Osteoblast (primary cell): ENCODE data around the gene METTL22. TPM values are rescaled to one million over a fixed set of nuclear protein-coding genes. Genes with fewer than 3 reads are reported as not detected.

Experiments
- DNase-seq: peaks from one replicate; pipeline ENCODE4 v3.0.0; 2011; ENCODE audit warnings: low spot score, mixed read lengths; ENCODE audit not compliant: insufficient read length; ENCODE audit errors: missing footprints
- H2AFZ ChIP-seq: 2 replicates; pipeline ENCODE4 v1.6.0; 2011; ENCODE audit warnings: mild to moderate bottlenecking, low read length
- H3K27ac ChIP-seq: 2 replicates; pipeline ENCODE4 v1.5.1; 2011; ENCODE audit warnings: mild to moderate bottlenecking, low read depth, low read length, moderate library complexity
- H3K27me3 ChIP-seq: 2 replicates; pipeline ENCODE4 v1.6.0; 2012; ENCODE audit warnings: mild to moderate bottlenecking, control low read depth, inconsistent platforms, low read length, moderate library complexity; ENCODE audit not compliant: insufficient read depth
- H3K36me3 ChIP-seq: 2 replicates; pipeline ENCODE4 v1.5.1; 2011; ENCODE audit warnings: mild to moderate bottlenecking, low read length, control low read depth, moderate library complexity; ENCODE audit not compliant: insufficient read depth
- H3K4me1 ChIP-seq: 2 replicates; pipeline ENCODE4 v1.5.1; 2011; ENCODE audit warnings: mild to moderate bottlenecking, low read length, control low read depth, moderate library complexity; ENCODE audit not compliant: insufficient read depth
- H3K4me2 ChIP-seq: 2 replicates; pipeline ENCODE4 v1.6.0; 2011; ENCODE audit warnings: mild to moderate bottlenecking, low read length; ENCODE audit not compliant: insufficient read depth
- H3K4me3 ChIP-seq: fragments of 200-600 bp; sonication (generic); 3 replicates; pipeline ENCODE4 v1.5.1; 2012; ENCODE audit warnings: mild to moderate bottlenecking, low read length, inconsistent platforms; ENCODE audit not compliant: insufficient read depth
- H3K79me2 ChIP-seq: 2 replicates; pipeline ENCODE4 v1.6.0; 2012; ENCODE audit warnings: mild to moderate bottlenecking, low read length, control low read depth, inconsistent platforms; ENCODE audit not compliant: insufficient read depth
- H3K9me3 ChIP-seq: 2 replicates; pipeline ENCODE4 v1.5.1; 2011; ENCODE audit warnings: low read depth, low read length, control low read depth
- H4K20me1 ChIP-seq: 2 replicates; pipeline ENCODE4 v1.6.0; 2012; ENCODE audit warnings: mild to moderate bottlenecking, low read length, control low read depth; ENCODE audit not compliant: insufficient read depth
- total RNA-seq: library from RNA; depleted of rRNA; stranded (reverse); fragments of >200 nt; gene quantifications from 2 replicates; pipeline ENCODE4 v1.2.3, GENCODE V29; 2012
- TF ChIP-seq, protein P1 (sequence below): IDR thresholded peaks from 2 replicates; pipeline ENCODE4 v1.5.1; 2011; ENCODE audit warnings: mild to moderate bottlenecking, low read depth, low read length, moderate library complexity; ENCODE audit errors: extremely low read depth

The METTL22 gene
- total RNA-seq, 1 donor = 46.0 TPM

DNA sequence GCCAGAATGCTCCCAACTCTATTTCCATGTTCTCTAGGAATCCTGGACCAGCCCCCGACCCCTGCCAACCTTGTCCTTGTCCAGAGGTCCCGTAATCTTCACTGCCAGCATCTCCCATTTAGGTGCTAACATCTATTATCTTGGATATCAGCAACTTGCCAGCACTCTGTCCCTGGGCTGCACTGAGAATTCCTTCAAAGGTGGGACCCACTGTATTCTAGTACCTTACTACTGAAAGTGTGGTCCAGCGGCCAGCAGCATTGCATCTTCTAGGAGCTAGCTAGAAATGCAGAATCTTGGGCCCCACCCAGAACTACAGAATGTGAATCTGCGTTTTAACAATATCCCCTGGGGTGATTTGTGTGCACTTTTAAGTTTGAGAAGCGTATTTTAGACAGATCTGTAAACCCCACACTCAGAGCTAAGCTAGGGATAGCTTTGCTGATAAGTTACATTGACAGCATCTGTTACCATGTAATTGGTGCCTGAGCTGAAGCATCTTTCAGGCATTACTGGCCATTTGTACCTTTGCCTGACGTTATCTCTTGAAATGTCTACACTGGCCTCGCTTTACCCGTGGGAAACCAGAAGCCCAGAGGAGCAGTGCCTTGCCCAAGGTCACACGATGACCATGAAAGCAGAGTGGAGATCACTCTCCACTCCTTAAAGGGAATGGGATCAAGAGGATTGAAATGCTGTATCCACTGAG lies 61.2 kb downstream of the METTL22 start:
- no peaks in the 10 kb centered on the region for H3K27me3 ChIP-seq
- H2AFZ ChIP-seq = no peak overlapping the region
- no peaks in the 10 kb centered on the region for H3K36me3 ChIP-seq
- no peak overlapping the region for H3K27ac ChIP-seq
- H3K4me3 ChIP-seq = no peak overlapping the region
- no peaks in the 10 kb centered on the region for H3K9me3 ChIP-seq
- peaks cover 4% of the 10 kb centered on the region for H4K20me1 ChIP-seq
- H3K79me2 ChIP-seq = no peaks in the 10 kb centered on the region
- TF ChIP-seq, protein P1, sequence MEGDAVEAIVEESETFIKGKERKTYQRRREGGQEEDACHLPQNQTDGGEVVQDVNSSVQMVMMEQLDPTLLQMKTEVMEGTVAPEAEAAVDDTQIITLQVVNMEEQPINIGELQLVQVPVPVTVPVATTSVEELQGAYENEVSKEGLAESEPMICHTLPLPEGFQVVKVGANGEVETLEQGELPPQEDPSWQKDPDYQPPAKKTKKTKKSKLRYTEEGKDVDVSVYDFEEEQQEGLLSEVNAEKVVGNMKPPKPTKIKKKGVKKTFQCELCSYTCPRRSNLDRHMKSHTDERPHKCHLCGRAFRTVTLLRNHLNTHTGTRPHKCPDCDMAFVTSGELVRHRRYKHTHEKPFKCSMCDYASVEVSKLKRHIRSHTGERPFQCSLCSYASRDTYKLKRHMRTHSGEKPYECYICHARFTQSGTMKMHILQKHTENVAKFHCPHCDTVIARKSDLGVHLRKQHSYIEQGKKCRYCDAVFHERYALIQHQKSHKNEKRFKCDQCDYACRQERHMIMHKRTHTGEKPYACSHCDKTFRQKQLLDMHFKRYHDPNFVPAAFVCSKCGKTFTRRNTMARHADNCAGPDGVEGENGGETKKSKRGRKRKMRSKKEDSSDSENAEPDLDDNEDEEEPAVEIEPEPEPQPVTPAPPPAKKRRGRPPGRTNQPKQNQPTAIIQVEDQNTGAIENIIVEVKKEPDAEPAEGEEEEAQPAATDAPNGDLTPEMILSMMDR = no peak
- no peak for DNase-seq
- peaks cover 11% of the 10 kb centered on the region for H3K4me1 ChIP-seq
- H3K4me2 ChIP-seq = no peak overlapping the region

DNA sequence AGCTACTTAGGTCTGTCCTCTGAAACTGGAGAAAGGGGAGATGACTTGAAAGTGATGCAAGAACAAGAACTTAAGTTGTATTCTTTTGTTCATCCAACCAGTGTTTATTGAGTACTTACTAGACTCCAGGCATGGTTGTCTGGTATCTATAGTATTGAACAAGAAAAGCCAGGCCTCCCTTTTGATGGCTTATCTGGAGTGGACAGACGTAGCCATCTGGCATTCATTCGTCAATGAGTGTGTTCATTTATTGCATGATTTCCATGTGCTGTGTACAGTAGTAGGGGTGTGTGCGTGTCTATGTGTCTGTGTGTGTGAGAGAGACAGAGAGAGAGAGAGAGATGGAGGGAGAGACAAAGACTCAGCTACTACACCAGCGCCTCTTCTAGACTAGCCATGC lies 62.1 kb downstream of the METTL22 start:
- H3K4me2 ChIP-seq = no peak overlapping the region
- no peaks in the 10 kb centered on the region for H4K20me1 ChIP-seq
- H3K27ac ChIP-seq = no peak overlapping the region
- TF ChIP-seq, protein P1 = no peak
- H3K4me3 ChIP-seq = no peak overlapping the region
- no peaks in the 10 kb centered on the region for H3K27me3 ChIP-seq
- no peaks in the 10 kb centered on the region for H3K9me3 ChIP-seq
- peaks cover 3% of the 10 kb centered on the region for H3K4me1 ChIP-seq
- no peak overlapping the region for H2AFZ ChIP-seq
- H3K79me2 ChIP-seq = no peaks in the 10 kb centered on the region
- no peaks in the 10 kb centered on the region for H3K36me3 ChIP-seq
- DNase-seq = no peak

DNA sequence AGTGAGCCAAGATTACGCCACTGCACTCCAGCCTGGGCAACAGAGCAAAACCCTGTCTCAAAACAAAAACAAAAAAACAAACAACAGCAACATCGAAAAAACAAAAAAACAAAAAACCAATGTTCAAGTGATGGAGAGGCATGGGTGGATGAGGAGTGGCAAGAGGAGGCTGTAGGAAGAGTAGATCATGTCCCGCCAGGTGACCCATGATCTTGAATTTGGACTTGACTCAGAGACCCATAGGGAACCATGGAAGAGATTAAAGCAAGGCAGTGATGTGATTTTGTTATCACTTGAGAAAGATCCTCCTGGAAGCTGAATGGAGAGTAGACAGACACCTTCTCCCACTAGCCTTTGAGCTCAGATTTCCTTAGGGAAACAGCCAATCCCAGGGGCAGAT lies 64.1 kb downstream of the METTL22 start:
- TF ChIP-seq, protein P1 = no peak
- Histone ChIP-seq H3K9me3 (peaks cover 9% of the 10 kb centered on the region), H3K4me2 (no peak overlapping the region), H3K4me3 (no peak overlapping the region), H2AFZ (no peak overlapping the region), H4K20me1 (no peaks in the 10 kb centered on the region), H3K27me3 (no peaks in the 10 kb centered on the region), H3K27ac (no peak overlapping the region), H3K36me3 (no peaks in the 10 kb centered on the region), H3K79me2 (no peaks in the 10 kb centered on the region), H3K4me1 (no peaks in the 10 kb centered on the region)
- no peak for DNase-seq

DNA sequence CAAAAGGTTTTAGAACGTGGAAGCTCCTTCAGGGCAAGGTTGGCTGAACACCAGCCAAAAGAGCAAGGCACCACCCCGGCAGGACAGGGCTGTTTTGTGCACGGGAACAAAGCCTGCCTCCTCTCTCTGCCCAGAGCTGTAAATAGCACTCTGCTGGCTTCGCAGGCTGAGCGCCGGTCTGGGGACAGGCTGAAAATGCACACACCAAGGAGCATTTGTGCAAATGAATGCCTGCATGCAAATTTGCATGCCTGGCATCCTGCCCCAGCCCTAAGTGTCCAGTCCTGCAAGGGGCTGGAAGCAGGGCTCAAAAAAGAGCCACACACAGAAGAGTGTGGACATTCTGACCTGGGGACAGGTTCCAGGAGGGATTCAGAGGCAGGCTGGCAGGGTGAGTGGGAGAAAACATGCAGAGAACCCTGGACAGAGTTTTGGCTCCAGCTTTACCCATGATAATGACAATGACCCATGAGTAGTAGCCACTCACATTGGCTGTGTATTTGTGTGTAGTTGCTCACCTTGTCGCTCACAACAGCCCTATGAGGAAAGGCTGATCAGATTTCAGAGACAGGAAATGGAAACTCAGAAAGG lies 64.6 kb downstream of the METTL22 start:
- H3K27ac ChIP-seq = no peak overlapping the region
- H3K27me3 ChIP-seq = no peaks in the 10 kb centered on the region
- no peak overlapping the region for H3K4me3 ChIP-seq
- H3K4me1 ChIP-seq = no peaks in the 10 kb centered on the region
- no peak overlapping the region for H3K4me2 ChIP-seq
- no peaks in the 10 kb centered on the region for H4K20me1 ChIP-seq
- TF ChIP-seq, protein P1 = no peak
- H3K79me2 ChIP-seq = no peaks in the 10 kb centered on the region
- peaks cover 9% of the 10 kb centered on the region for H3K9me3 ChIP-seq
- H2AFZ ChIP-seq = no peak overlapping the region
- H3K36me3 ChIP-seq = no peaks in the 10 kb centered on the region
- no peak for DNase-seq
